ENCODE results near the gene PZP. TPM values are rescaled to one million over a fixed set of nuclear protein-coding genes. Genes with fewer than 3 reads are reported as not detected.

PZP gene
- total and polyA plus RNA-seq, 2 of the 13 experiments (the other 11 are each of a cell fraction or from before 2014, with no cell fraction given), result 0.07 to 0.89 TPM

DNA sequence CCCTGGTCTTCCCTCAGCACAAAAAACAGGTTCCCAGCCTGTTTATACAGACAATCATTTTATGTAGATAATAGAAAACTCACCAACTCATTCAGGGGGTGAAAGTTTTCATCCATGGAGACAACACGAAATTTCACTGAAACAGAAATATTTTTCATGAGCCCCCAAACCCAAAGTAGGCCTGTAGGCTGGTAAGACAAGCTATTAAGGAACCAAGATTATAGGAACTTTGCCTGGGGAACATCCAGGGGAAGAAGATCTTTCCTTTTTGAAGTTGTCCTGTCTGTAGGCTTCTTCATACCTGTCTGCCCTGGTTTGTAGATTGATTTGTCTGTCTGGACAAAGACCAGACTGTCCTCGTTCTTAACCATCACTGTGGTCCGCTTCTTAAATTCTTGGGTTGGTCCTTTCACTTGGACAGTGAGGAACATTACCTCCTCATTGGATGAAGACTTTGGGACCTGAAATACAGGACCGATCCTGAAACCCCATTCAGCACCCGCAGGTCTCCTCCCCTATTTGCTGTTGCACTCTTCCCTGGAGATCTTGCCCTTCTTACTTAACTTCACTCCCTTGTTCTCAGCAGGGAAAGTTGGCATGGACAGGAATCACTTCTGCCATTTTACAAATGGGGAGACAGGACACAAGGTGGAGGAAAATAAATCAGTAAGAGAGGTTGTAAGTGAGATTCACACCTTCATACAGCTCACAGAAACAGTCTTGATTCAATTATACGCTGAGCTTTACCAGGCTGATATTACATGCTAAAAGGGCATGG lies 95.9 kb downstream of the PZP start (continued):
- no peak for TF ChIP-seq CREBL2 (CRISPR knock-in tag; IDR thresholded peaks at IDR 0.05; ENCODE audit: borderline replicate concordance)
- TF ChIP-seq, protein P1, sequence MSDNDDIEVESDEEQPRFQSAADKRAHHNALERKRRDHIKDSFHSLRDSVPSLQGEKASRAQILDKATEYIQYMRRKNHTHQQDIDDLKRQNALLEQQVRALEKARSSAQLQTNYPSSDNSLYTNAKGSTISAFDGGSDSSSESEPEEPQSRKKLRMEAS (IDR thresholded peaks at IDR 0.05), result no peak
- no peak for TF ChIP-seq MZF1 (CRISPR knock-in tag; IDR thresholded peaks at IDR 0.05; ENCODE audit: borderline replicate concordance)
- TF ChIP-seq MAZ (IDR thresholded peaks at IDR 0.05; ENCODE audit: borderline replicate concordance, low read depth, low read length), result no peak
- no peak for TF ChIP-seq MAZ (CRISPR knock-in tag; IDR thresholded peaks at IDR 0.05; ENCODE audit: low read depth)

DNA sequence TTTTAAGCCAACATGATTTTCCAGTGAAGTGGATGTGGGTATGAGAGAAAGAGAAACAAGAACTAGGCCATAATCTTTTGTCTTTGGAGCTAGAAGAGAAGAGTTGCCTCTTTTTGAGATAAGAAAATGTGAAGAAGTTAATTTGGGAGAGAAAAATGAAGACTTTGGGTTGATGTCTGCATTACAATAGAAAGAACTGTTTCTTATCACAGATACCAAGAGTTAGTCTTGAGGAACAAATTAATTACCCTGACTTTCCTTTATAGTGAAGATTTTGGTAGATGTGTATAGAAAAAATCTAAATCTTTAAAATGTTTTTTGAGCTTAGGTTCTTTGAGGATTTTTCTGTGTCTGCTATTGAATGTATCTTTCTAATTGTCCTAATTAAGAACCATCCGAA lies 96.7 kb downstream of the PZP start:
- FAIRE-seq, result no peak
- no peak for TF ChIP-seq AKAP8 (CRISPR knock-in tag; IDR thresholded peaks at IDR 0.05)
- TF ChIP-seq, protein P2, sequence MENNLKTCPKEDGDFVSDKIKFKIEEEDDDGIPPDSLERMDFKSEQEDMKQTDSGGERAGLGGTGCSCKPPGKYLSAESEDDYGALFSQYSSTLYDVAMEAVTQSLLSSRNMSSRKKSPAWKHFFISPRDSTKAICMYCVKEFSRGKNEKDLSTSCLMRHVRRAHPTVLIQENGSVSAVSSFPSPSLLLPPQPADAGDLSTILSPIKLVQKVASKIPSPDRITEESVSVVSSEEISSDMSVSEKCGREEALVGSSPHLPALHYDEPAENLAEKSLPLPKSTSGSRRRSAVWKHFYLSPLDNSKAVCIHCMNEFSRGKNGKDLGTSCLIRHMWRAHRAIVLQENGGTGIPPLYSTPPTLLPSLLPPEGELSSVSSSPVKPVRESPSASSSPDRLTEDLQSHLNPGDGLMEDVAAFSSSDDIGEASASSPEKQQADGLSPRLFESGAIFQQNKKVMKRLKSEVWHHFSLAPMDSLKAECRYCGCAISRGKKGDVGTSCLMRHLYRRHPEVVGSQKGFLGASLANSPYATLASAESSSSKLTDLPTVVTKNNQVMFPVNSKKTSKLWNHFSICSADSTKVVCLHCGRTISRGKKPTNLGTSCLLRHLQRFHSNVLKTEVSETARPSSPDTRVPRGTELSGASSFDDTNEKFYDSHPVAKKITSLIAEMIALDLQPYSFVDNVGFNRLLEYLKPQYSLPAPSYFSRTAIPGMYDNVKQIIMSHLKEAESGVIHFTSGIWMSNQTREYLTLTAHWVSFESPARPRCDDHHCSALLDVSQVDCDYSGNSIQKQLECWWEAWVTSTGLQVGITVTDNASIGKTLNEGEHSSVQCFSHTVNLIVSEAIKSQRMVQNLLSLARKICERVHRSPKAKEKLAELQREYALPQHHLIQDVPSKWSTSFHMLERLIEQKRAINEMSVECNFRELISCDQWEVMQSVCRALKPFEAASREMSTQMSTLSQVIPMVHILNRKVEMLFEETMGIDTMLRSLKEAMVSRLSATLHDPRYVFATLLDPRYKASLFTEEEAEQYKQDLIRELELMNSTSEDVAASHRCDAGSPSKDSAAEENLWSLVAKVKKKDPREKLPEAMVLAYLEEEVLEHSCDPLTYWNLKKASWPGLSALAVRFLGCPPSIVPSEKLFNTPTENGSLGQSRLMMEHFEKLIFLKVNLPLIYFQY (CRISPR knock-in tag; IDR thresholded peaks at IDR 0.05; ENCODE audit: borderline replicate concordance), result no peak
- 0 out of 2 replicates have a peak, but pooled peaks have one; percentile 34 for TF ChIP-seq HDAC6 (IDR thresholded peaks at IDR 0.05; ENCODE audit: low read depth, low read length)
- TF ChIP-seq SAP130 (CRISPR knock-in tag; IDR thresholded peaks at IDR 0.05; ENCODE audit: low read depth), result no peak
- TF ChIP-seq CCDC6 (CRISPR knock-in tag; IDR thresholded peaks at IDR 0.05), result no peak
- 0 out of 2 replicates have a peak, but pooled peaks have one; percentile 18 for TF ChIP-seq ZFP82 (CRISPR knock-in tag; IDR thresholded peaks at IDR 0.05; ENCODE audit: borderline replicate concordance)
- peak; percentile 97 for TF ChIP-seq AGO2 (optimal IDR thresholded peaks at IDR 0.05; ENCODE audit: low read depth, low read length)
- no peak for TF ChIP-seq ZNF234 (CRISPR knock-in tag; conservative IDR thresholded peaks at IDR 0.05)
- TF ChIP-seq ZNF382 (CRISPR knock-in tag; IDR thresholded peaks at IDR 0.05; ENCODE audit: borderline replicate concordance), result no peak
- no peak for TF ChIP-seq SMAD3 (CRISPR knock-in tag; IDR thresholded peaks at IDR 0.05)
- TF ChIP-seq RBFOX2 (IDR thresholded peaks at IDR 0.05; ENCODE audit: low read depth, low read length), result peak; percentile 93
- TF ChIP-seq ZNF329 (CRISPR knock-in tag; IDR thresholded peaks at IDR 0.05; ENCODE audit: low read depth), result no peak
- TF ChIP-seq HNRNPL (IDR thresholded peaks at IDR 0.05; ENCODE audit: low read depth, low read length), result peak; percentile 73; the same call in 1 of the 2 replicates
- no peak for TF ChIP-seq NFYC (CRISPR knock-in tag; IDR thresholded peaks at IDR 0.05)

More for the DNA sequence above, 96.7 kb downstream of the PZP start:
- Histone ChIP-seq H2AFZ (ENCODE audit: low read length) (no peak overlapping the region), H3K4me2 (ENCODE audit: low read depth, low read length) (peak overlapping the region; percentile 89), H3K4me3 (replicated peaks in 1 of 3; ENCODE audit: insufficient read depth in 1 of 3, low read depth in 2 of 3, low read length in 3 of 3) (peak overlapping the region in 1 of 3 experiments; percentile 6; a peak in 2 of 6 replicates), H3K27me3 (ENCODE audit: control insufficient read depth in 1 of 2, insufficient read depth in 2 of 2, low read length in 2 of 2) (no peaks in the 10 kb centered on the region; a peak in 1 of 5 replicates), H3K4me1 (ENCODE audit: insufficient read depth, low read length) (peaks cover 58% of the 10 kb centered on the region), H3K9me3 (ENCODE audit: low read length) (no peaks in the 10 kb centered on the region), H3K27ac (ENCODE audit: extremely low read length, insufficient read depth, low read length) (peak overlapping the region; percentile 27), H4K20me1 (ENCODE audit: insufficient read depth, low read length) (peaks cover 37% of the 10 kb centered on the region), H3K36me3 (replicated peaks in 1 of 2; ENCODE audit: control insufficient read depth in 1 of 2, insufficient read depth in 2 of 2, low read length in 2 of 2) (peaks cover 30 to 57% of the 10 kb centered on the region in 2 experiments), H3K79me2 (ENCODE audit: insufficient read depth, low read length) (peaks cover 48% of the 10 kb centered on the region), H3K9ac (ENCODE audit: insufficient read depth, low read depth, low read length) (no peak overlapping the region)
- ATAC-seq (no peak), DNase-seq (ENCODE audit: low spot score) (no peak)
- WGBS (ENCODE audit: low lambda C conversion rate), result 93% methylated on average over 1 of the region's 1 CpG
- CTCF ChIA-PET (ENCODE audit: low intra/inter-chr PET ratio, low total read pairs), result no interaction called here
- no TSS peak for BruUV-seq (replicated peaks)
- intact Hi-C loops (cut with micrococcal nuclease; ENCODE audit: unreplicated experiment) (loop anchor here (10.0 kb wide), 2 partner anchors 143 to 173 kb away; no protein-coding TSS in a partner anchor), in situ Hi-C loops (cut with HindIII; ENCODE audit: extremely low pct_ligation_motif_present, low pct_unique_long_range_greater_than_20kb) (loop anchor here (10.0 kb wide), 1 partner anchor 163 kb away; no protein-coding TSS in a partner anchor)
- POLR2A ChIA-PET, result interaction anchor here (0.7 to 1.4 kb wide), 4 partner anchors 14 to 45 kb away, joined by 3 to 4 read pairs (median 3); no protein-coding TSS in a partner anchor
